IPS DF 4.7 (cell line): ENCODE measurements around the gene BCAN.

Experiments used
- DNase-seq: peaks from one replicate; pipeline ENCODE4 v3.0.0-alpha.2; 2013; ENCODE audit warnings: low spot score; ENCODE audit errors: extremely low read depth

The BCAN gene

GRCh38 chr1:156644146-156644545 is 2.2 kb downstream of the BCAN start:
- DNase-seq: no peak

GRCh38 chr1:156644640-156645039 is 2.7 kb downstream of the BCAN start:
- no peak for DNase-seq

GRCh38 chr1:156645056-156645455 is 3.1 kb downstream of the BCAN start:
- no peak for DNase-seq

GRCh38 chr1:156645666-156646065 is 3.7 kb downstream of the BCAN start:
- no peak for DNase-seq

- no peak for DNase-seq
Measured at GRCh38 chr1:156646738-156647211, 4.9 kb downstream of the BCAN start.

GRCh38 chr1:156647351-156647750 is 5.4 kb downstream of the BCAN start:
- DNase-seq: no peak

- DNase-seq: no peak
Measured at GRCh38 chr1:156648496-156648895, 6.6 kb downstream of the BCAN start.

- no peak for DNase-seq
Measured at GRCh38 chr1:156648951-156649350, 7.0 kb downstream of the BCAN start.

GRCh38 chr1:156652131-156652991 is 10.4 kb downstream of the BCAN start:
- DNase-seq: no peak

GRCh38 chr1:156652992-156653355 is 11.1 kb downstream of the BCAN start:
- no peak for DNase-seq

GRCh38 chr1:156654700-156655099 is 12.8 kb downstream of the BCAN start:
- DNase-seq: no peak

- no peak for DNase-seq
Measured at GRCh38 chr1:156655151-156655903, 13.4 kb downstream of the BCAN start.

GRCh38 chr1:156655904-156656516 is 14.1 kb downstream of the BCAN start:
- no peak for DNase-seq

- no peak for DNase-seq
Measured at GRCh38 chr1:156656806-156657740, 15.2 kb downstream of the BCAN start.

GRCh38 chr1:156657741-156658319 is 15.9 kb downstream of the BCAN start:
- no peak for DNase-seq

GRCh38 chr1:156658496-156658895 is 16.6 kb downstream of the BCAN start:
- DNase-seq: no peak

- no peak for DNase-seq
Measured at GRCh38 chr1:156658945-156659574, 17.1 kb downstream of the BCAN start.

- no peak for DNase-seq
Measured at GRCh38 chr1:156659661-156659987, 17.7 kb downstream of the BCAN start.

GRCh38 chr1:156659988-156660751 is 18.3 kb downstream of the BCAN start:
- DNase-seq: no peak

GRCh38 chr1:156660752-156661112 is 18.8 kb downstream of the BCAN start:
- no peak for DNase-seq
